PC-3 (cell line): ENCODE measurements around the gene ZNF385B.

Source experiments
- EZH2 ChIP-seq: fragments of 300-600 bp; sonication (generic); IDR thresholded peaks from one replicate; pipeline ENCODE4 v1.6.1; 2017; ENCODE audit warnings: antibody characterized with exemption, mild to moderate bottlenecking, low read length; ENCODE audit not compliant: unreplicated experiment
- EZH2phosphoT487 ChIP-seq: fragments of 300-600 bp; sonication (generic); IDR thresholded peaks from 2 replicates; pipeline ENCODE4 v1.6.1; 2018; ENCODE audit warnings: mild to moderate bottlenecking, antibody characterized with exemption, low read length, borderline replicate concordance
- TF ChIP-seq, protein P1 (sequence below): fragments of 300-600 bp; sonication (generic); conservative IDR thresholded peaks from 2 replicates; pipeline ENCODE4 v1.5.1; 2017; ENCODE audit warnings: antibody characterized with exemption, low read depth, mild to moderate bottlenecking, low read length

- TF ChIP-seq, protein P1, sequence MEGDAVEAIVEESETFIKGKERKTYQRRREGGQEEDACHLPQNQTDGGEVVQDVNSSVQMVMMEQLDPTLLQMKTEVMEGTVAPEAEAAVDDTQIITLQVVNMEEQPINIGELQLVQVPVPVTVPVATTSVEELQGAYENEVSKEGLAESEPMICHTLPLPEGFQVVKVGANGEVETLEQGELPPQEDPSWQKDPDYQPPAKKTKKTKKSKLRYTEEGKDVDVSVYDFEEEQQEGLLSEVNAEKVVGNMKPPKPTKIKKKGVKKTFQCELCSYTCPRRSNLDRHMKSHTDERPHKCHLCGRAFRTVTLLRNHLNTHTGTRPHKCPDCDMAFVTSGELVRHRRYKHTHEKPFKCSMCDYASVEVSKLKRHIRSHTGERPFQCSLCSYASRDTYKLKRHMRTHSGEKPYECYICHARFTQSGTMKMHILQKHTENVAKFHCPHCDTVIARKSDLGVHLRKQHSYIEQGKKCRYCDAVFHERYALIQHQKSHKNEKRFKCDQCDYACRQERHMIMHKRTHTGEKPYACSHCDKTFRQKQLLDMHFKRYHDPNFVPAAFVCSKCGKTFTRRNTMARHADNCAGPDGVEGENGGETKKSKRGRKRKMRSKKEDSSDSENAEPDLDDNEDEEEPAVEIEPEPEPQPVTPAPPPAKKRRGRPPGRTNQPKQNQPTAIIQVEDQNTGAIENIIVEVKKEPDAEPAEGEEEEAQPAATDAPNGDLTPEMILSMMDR, result no peak
- TF ChIP-seq EZH2phosphoT487, result no peak
- no peak for TF ChIP-seq EZH2
These were observed 166.4 kb downstream of the ZNF385B start for GRCh38 chr2:179694963-179695362.
